Measurements from ENCODE around the gene SPDEF. TPM values are rescaled to one million over a fixed set of nuclear protein-coding genes. Genes with fewer than 3 reads are reported as not detected.

The SPDEF gene
- total RNA-seq, 1 experiment from 2014 or later = 0.77 TPM

DNA sequence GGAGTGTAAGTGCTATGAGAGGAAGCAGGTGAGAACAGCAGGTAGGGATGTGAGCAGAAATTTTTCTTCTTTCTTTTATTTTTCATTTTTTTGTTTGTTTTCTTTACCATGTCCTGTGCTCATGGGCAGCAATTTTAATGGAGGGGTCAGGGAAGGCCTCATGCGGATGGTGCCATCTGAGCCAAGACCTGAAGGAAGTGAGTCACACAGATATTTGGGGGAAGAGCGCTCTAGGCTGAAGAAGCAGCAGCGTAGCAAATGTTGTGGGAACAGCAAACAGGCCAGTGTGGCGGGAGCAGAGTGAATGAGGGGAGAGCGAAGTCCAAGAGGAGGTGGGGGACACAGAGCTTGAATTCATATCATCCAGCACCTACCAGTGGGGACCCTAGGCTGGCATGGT lies 12.7 kb downstream of the SPDEF start:
- H3K4me3 ChIP-seq (ENCODE audit: low read depth, low read length) = no peak overlapping the region
- H3K27me3 ChIP-seq (replicated peaks; ENCODE audit: control insufficient read depth, insufficient read depth, low read length) = no peaks in the 10 kb centered on the region
- H3K36me3 Mint-ChIP-seq (ENCODE audit: insufficient read depth, unreplicated experiment) = no peaks in the 10 kb centered on the region
- BruUV-seq (replicated peaks) = no TSS peak
- no peaks in the 10 kb centered on the region for H3K4me1 ChIP-seq
- H3K27me3 Mint-ChIP-seq (ENCODE audit: insufficient read depth, unreplicated experiment) = no peaks in the 10 kb centered on the region
- intact Hi-C loops (cut with micrococcal nuclease; ENCODE audit: unreplicated experiment) = no loop called here
- no peak overlapping the region for H3K27ac Mint-ChIP-seq (ENCODE audit: unreplicated experiment)
- H3K9me3 ChIP-seq = no peaks in the 10 kb centered on the region
- CTCF ChIA-PET = interaction anchor here (0.7 kb wide), 1 partner anchor 882 kb away, joined by 4 read pairs; no protein-coding TSS in a partner anchor
- POLR2A ChIA-PET = no interaction called here
- H3K4me3 Mint-ChIP-seq (ENCODE audit: unreplicated experiment) = no peak overlapping the region
- no peak for DNase-seq
- no peaks in the 10 kb centered on the region for H3K36me3 ChIP-seq (ENCODE audit: control insufficient read depth, insufficient read depth, low read length)
- no peaks in the 10 kb centered on the region for H3K9me3 Mint-ChIP-seq (ENCODE audit: unreplicated experiment)
- H3K4me1 Mint-ChIP-seq (ENCODE audit: low read depth, unreplicated experiment) = no peaks in the 10 kb centered on the region
- no peak for TF ChIP-seq CTCF (IDR thresholded peaks at IDR 0.05; ENCODE audit: insufficient read depth in 1 of 2, low read depth in 1 of 2, low read length in 1 of 2, severe bottlenecking in 1 of 2, unreplicated experiment in 1 of 2)

- H3K27me3 Mint-ChIP-seq (ENCODE audit: insufficient read depth, unreplicated experiment) = no peaks in the 10 kb centered on the region
- Histone ChIP-seq H3K4me3 (ENCODE audit: low read depth, low read length) (no peak overlapping the region), H3K36me3 (ENCODE audit: control insufficient read depth, insufficient read depth, low read length) (no peaks in the 10 kb centered on the region), H3K9me3 (no peaks in the 10 kb centered on the region), H3K27me3 (replicated peaks; ENCODE audit: control insufficient read depth, insufficient read depth, low read length) (no peaks in the 10 kb centered on the region), H3K4me1 (no peaks in the 10 kb centered on the region)
- ChIA-PET POLR2A (no interaction called here), CTCF (interaction anchor here (0.7 kb wide), 1 partner anchor 115 kb away, joined by 3 read pairs; the partner anchor contains the start of gene RPS10)
- H3K9me3 Mint-ChIP-seq (ENCODE audit: unreplicated experiment) = no peaks in the 10 kb centered on the region
- DNase-seq = no peak
- no peaks in the 10 kb centered on the region for H3K36me3 Mint-ChIP-seq (ENCODE audit: insufficient read depth, unreplicated experiment)
- no peak overlapping the region for H3K27ac Mint-ChIP-seq (ENCODE audit: unreplicated experiment)
- H3K4me3 Mint-ChIP-seq (ENCODE audit: unreplicated experiment) = no peak overlapping the region
- intact Hi-C loops (cut with micrococcal nuclease; ENCODE audit: unreplicated experiment) = no loop called here
- TF ChIP-seq CTCF (IDR thresholded peaks at IDR 0.05; ENCODE audit: insufficient read depth in 1 of 2, low read depth in 1 of 2, low read length in 1 of 2, severe bottlenecking in 1 of 2, unreplicated experiment in 1 of 2) = no peak
- BruUV-seq (replicated peaks) = no TSS peak
- H3K4me1 Mint-ChIP-seq (ENCODE audit: low read depth, unreplicated experiment) = no peaks in the 10 kb centered on the region
Measured at GRCh38 chr6:34540841-34541240, 15.3 kb downstream of the SPDEF start.

DNA sequence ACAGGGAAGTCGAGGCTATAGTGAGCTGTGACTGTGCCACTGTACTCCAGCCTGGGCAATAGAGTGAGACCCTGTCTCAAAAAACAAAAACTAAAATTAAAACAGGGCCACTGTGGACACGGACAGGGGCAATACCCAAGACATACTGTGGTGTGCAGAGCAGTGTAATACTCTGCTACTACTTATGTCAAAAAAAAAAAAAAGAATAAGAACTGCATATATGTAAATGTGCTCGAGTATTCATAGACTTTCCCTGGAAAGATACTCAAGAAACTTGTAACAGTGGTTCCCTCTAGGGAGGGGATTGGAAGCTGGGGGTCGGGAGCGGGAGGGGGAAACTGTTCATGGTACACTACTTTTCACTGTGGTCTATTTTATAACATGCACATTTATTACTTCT lies 15.9 kb downstream of the SPDEF start:
- Histone ChIP-seq H3K4me1 (no peaks in the 10 kb centered on the region), H3K36me3 (ENCODE audit: control insufficient read depth, insufficient read depth, low read length) (no peaks in the 10 kb centered on the region), H3K9me3 (no peaks in the 10 kb centered on the region), H3K4me3 (ENCODE audit: low read depth, low read length) (no peak overlapping the region), H3K27me3 (replicated peaks; ENCODE audit: control insufficient read depth, insufficient read depth, low read length) (no peaks in the 10 kb centered on the region)
- intact Hi-C loops (cut with micrococcal nuclease; ENCODE audit: unreplicated experiment) = no loop called here
- Mint-ChIP-seq H3K27ac (ENCODE audit: unreplicated experiment) (no peak overlapping the region), H3K36me3 (ENCODE audit: insufficient read depth, unreplicated experiment) (no peaks in the 10 kb centered on the region), H3K4me1 (ENCODE audit: low read depth, unreplicated experiment) (no peaks in the 10 kb centered on the region), H3K27me3 (ENCODE audit: insufficient read depth, unreplicated experiment) (no peaks in the 10 kb centered on the region), H3K4me3 (ENCODE audit: unreplicated experiment) (no peak overlapping the region), H3K9me3 (ENCODE audit: unreplicated experiment) (no peaks in the 10 kb centered on the region)
- CTCF ChIA-PET = no interaction called here
- DNase-seq = no peak
- no TSS peak for BruUV-seq (replicated peaks)
- POLR2A ChIA-PET = no interaction called here
- no peak for TF ChIP-seq CTCF (IDR thresholded peaks at IDR 0.05; ENCODE audit: insufficient read depth in 1 of 2, low read depth in 1 of 2, low read length in 1 of 2, severe bottlenecking in 1 of 2, unreplicated experiment in 1 of 2)

All from Caco-2 (cell line).